Measurements from ENCODE around the gene TLE3. TPM values are rescaled to one million over a fixed set of nuclear protein-coding genes. Genes with fewer than 3 reads are reported as not detected.

TLE3 gene
- total and polyA plus RNA-seq, 2 of the 4 experiments (the other 2 are of a cell fraction), result 6.5 to 16.3 TPM

- no peak; the same call in 1 of the 2 replicates for ATAC-seq (ENCODE audit: low read depth)
- dilution Hi-C loops (cut with HindIII; ENCODE audit: low sequenced_read_pairs, unreplicated experiment), result no loop called here
Observed at GRCh38 chr15:70046679-70047369, 50.9 kb downstream of the TLE3 start.

More at GRCh38 chr15:70046679-70047369, 50.9 kb downstream of the TLE3 start:
- H3K4ac ChIP-seq (ENCODE audit: low read depth, low read length), result no peak overlapping the region
- H3K4me1 ChIP-seq (ENCODE audit: control insufficient read depth, insufficient read depth, low read length), result peaks cover 2% of the 10 kb centered on the region; the same call in 1 of the 2 replicates
- DNase-seq, result no peak
- H3K9me3 ChIP-seq (ENCODE audit: control insufficient read depth, insufficient read depth, low read length), result no peaks in the 10 kb centered on the region
- no peak overlapping the region for H3K56ac ChIP-seq (ENCODE audit: extremely low read depth, insufficient read depth, low read length)
- POLR2A ChIA-PET (ENCODE audit: unreplicated experiment), result no interaction called here
- TF ChIP-seq ELK1 (IDR thresholded peaks at IDR 0.05; ENCODE audit: borderline replicate concordance, low read depth, low read length), result no peak
- no peak for TF ChIP-seq MXI1 (IDR thresholded peaks at IDR 0.05; ENCODE audit: borderline replicate concordance, low read depth, low read length)
- no peak for TF ChIP-seq CEBPB (IDR thresholded peaks at IDR 0.05; ENCODE audit: low read depth, low read length)
- no peak for TF ChIP-seq RFX5 (IDR thresholded peaks at IDR 0.05; ENCODE audit: low read depth, low read length)
- TF ChIP-seq FOS (IDR thresholded peaks at IDR 0.05; ENCODE audit: low read depth, low read length), result no peak
- TF ChIP-seq MAZ (IDR thresholded peaks at IDR 0.05; ENCODE audit: borderline replicate concordance, low read depth, low read length), result no peak
- TF ChIP-seq BHLHE40 (IDR thresholded peaks at IDR 0.05; ENCODE audit: low read depth, low read length), result no peak
- TF ChIP-seq POLR2A (IDR thresholded peaks at IDR 0.05; ENCODE audit: low read depth, low read length), result no peak
- TF ChIP-seq RAD21 (IDR thresholded peaks at IDR 0.05; ENCODE audit: low read length), result no peak
- no peak for TF ChIP-seq RCOR1 (IDR thresholded peaks at IDR 0.05; ENCODE audit: insufficient replicate concordance, low read length)
- TF ChIP-seq USF2 (IDR thresholded peaks at IDR 0.05; ENCODE audit: low read depth, low read length), result no peak
- TF ChIP-seq CTCF (conservative IDR thresholded peaks at IDR 0.05; ENCODE audit: low read depth, low read length), result no peak
- no peak for TF ChIP-seq CHD1 (IDR thresholded peaks at IDR 0.05; ENCODE audit: low read depth, low read length)
- no peak overlapping the region for H2BK5ac ChIP-seq (ENCODE audit: low read depth, low read length, poor library complexity, severe bottlenecking)
- H3K4me2 ChIP-seq (ENCODE audit: low read depth, low read length), result no peak overlapping the region
- H2AFZ ChIP-seq (replicated peaks; ENCODE audit: low read length, poor library complexity), result no peak overlapping the region
- H3K27me3 ChIP-seq (ENCODE audit: control insufficient read depth, insufficient read depth, low read length), result no peaks in the 10 kb centered on the region; the same call in 1 of the 2 replicates
- intact Hi-C loops (cut with micrococcal nuclease), result no loop called here
- no peak overlapping the region for H3K9ac ChIP-seq (ENCODE audit: low read depth, low read length)
- no peak overlapping the region for H3K14ac ChIP-seq (replicated peaks; ENCODE audit: low read depth, low read length)
- 0 out of 2 replicates have a peak, but pooled peaks cover 5% of the 10 kb centered on the region for H4K20me1 ChIP-seq (ENCODE audit: insufficient read depth, low read length)
- 60% methylated on average over 1 of the region's 5 CpGs; no CpG with 5 or more reads in 1 of the 2 experiments for WGBS, 2 experiments (ENCODE audit: extremely low coverage in 2 of 2, insufficient read length in 1 of 2)
- H3K36me3 ChIP-seq (ENCODE audit: control insufficient read depth, insufficient read depth, low read length), result peaks cover 26% of the 10 kb centered on the region
- no peak overlapping the region for H4K8ac ChIP-seq (ENCODE audit: low read depth in 2 of 2, low read length in 2 of 2)
- H4K5ac ChIP-seq (ENCODE audit: low read depth, low read length), result no peak overlapping the region
- no peak overlapping the region for H3K4me3 ChIP-seq (ENCODE audit: insufficient read depth, low read depth, low read length)
- H4K91ac ChIP-seq (ENCODE audit: insufficient read depth, low read depth, low read length), result no peak overlapping the region
- no peaks in the 10 kb centered on the region for H3K79me1 ChIP-seq (ENCODE audit: low read depth in 1 of 2, low read length in 2 of 2)
- in situ Hi-C loops (cut with MboI; ENCODE audit: low sequenced_read_pairs), result no loop called here
- no peak overlapping the region for H2BK120ac ChIP-seq (ENCODE audit: low read depth, low read length)
- no peak overlapping the region for H2BK15ac ChIP-seq (ENCODE audit: low read depth, low read length)
- no peak overlapping the region for H2BK20ac ChIP-seq (ENCODE audit: low read depth, low read length)
- no peak overlapping the region for H2AK9ac ChIP-seq (replicated peaks; ENCODE audit: low read depth, low read length, poor library complexity)
- no peak overlapping the region for H3K23ac ChIP-seq (ENCODE audit: low read depth, low read length)
- H3K9me1 ChIP-seq (ENCODE audit: insufficient read depth, low read length), result peaks cover 3% of the 10 kb centered on the region; the same call in 1 of the 2 replicates
- CTCF ChIA-PET, result no interaction called here
- H2AK5ac ChIP-seq (ENCODE audit: low read depth, low read length), result no peak overlapping the region
- BruUV-seq (replicated peaks), result no TSS peak
- no peak overlapping the region for H3K18ac ChIP-seq (ENCODE audit: low read depth, low read length)
- H3K27ac ChIP-seq (ENCODE audit: insufficient read depth, low read length), result no peak overlapping the region
